ENCODE data around the gene TMEFF2.

TMEFF2 gene

GRCh38 chr2:192035731-192036442 lies 158.8 kb downstream of the TMEFF2 start:
- no peak for TF ChIP-seq ZFX (IDR thresholded peaks at IDR 0.05; ENCODE audit: borderline replicate concordance)
- TF ChIP-seq, protein P1, sequence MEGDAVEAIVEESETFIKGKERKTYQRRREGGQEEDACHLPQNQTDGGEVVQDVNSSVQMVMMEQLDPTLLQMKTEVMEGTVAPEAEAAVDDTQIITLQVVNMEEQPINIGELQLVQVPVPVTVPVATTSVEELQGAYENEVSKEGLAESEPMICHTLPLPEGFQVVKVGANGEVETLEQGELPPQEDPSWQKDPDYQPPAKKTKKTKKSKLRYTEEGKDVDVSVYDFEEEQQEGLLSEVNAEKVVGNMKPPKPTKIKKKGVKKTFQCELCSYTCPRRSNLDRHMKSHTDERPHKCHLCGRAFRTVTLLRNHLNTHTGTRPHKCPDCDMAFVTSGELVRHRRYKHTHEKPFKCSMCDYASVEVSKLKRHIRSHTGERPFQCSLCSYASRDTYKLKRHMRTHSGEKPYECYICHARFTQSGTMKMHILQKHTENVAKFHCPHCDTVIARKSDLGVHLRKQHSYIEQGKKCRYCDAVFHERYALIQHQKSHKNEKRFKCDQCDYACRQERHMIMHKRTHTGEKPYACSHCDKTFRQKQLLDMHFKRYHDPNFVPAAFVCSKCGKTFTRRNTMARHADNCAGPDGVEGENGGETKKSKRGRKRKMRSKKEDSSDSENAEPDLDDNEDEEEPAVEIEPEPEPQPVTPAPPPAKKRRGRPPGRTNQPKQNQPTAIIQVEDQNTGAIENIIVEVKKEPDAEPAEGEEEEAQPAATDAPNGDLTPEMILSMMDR (IDR thresholded peaks at IDR 0.05) = no peak
- 0 out of 2 replicates have a peak overlapping the region, but pooled peaks have one; percentile 9 for H3K27ac ChIP-seq

- no peak overlapping the region for H3K27ac ChIP-seq
- TF ChIP-seq, protein P1 (IDR thresholded peaks at IDR 0.05) = no peak
- no peak for TF ChIP-seq ZFX (IDR thresholded peaks at IDR 0.05; ENCODE audit: borderline replicate concordance)
Measured at GRCh38 chr2:192030856-192031255, 163.9 kb downstream of the TMEFF2 start.

DNA sequence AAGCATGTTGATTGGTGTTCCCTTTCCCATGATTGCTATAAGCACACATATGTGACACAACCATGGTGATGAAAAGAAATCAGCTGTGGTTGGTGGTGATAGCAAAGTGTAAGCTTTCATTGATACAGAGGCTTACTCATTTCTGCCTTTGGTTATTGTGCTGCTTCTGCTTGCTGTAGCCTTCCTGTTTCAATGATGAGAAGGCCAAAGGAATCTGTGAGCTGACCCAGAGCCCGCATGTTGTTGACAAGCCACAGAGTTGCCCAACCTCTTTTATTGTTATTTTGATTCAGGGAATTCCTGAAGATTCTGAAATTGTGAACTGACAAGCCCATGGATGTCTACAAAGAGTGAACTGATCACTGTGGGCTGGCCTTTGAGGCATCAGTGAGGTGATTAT lies 164.4 kb downstream of the TMEFF2 start:
- no peak overlapping the region for H3K27ac ChIP-seq
- no peak for TF ChIP-seq ZFX (IDR thresholded peaks at IDR 0.05; ENCODE audit: borderline replicate concordance)
- TF ChIP-seq, protein P1 (IDR thresholded peaks at IDR 0.05) = no peak

DNA sequence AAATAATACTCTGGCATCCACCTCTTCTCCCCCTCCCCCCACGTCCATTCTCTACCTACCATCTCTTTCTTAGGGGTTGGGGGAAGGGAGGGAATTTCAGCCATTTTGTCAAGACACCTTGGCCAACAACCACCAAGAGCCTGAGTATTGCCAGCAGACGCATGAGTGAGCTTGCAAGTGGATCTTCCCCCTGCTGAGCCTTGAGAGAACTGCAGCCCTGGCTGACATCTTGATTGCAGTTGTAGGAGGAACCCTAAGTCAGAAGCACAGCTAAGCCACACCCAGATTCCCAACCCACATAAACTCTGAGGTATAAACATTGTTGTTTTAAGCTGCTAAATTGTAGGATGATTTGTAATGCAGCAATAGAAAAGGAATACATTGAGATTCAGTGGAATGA lies 165.6 kb downstream of the TMEFF2 start:
- TF ChIP-seq ZFX (IDR thresholded peaks at IDR 0.05; ENCODE audit: borderline replicate concordance) = no peak
- TF ChIP-seq, protein P1 (IDR thresholded peaks at IDR 0.05) = peak; percentile 29; the same call in 1 of the 2 replicates
- no peak overlapping the region for H3K27ac ChIP-seq

DNA sequence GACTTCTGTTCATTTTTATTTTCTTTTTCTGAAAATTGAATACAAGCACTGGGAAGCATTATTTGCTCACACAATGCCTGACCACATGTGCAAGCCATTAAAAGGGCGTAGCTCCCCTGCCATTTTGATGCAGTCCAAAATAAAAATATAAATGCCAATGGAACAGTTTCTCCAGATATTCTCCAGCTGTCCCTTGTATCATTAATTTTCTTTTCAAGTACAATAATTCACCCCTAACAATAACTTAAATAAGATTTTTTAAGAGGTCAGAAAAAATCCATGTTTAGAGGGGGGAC lies 168.0 kb downstream of the TMEFF2 start:
- no peak overlapping the region for H3K27ac ChIP-seq
- TF ChIP-seq, protein P1 (IDR thresholded peaks at IDR 0.05) = no peak
- no peak for TF ChIP-seq ZFX (IDR thresholded peaks at IDR 0.05; ENCODE audit: borderline replicate concordance)

DNA sequence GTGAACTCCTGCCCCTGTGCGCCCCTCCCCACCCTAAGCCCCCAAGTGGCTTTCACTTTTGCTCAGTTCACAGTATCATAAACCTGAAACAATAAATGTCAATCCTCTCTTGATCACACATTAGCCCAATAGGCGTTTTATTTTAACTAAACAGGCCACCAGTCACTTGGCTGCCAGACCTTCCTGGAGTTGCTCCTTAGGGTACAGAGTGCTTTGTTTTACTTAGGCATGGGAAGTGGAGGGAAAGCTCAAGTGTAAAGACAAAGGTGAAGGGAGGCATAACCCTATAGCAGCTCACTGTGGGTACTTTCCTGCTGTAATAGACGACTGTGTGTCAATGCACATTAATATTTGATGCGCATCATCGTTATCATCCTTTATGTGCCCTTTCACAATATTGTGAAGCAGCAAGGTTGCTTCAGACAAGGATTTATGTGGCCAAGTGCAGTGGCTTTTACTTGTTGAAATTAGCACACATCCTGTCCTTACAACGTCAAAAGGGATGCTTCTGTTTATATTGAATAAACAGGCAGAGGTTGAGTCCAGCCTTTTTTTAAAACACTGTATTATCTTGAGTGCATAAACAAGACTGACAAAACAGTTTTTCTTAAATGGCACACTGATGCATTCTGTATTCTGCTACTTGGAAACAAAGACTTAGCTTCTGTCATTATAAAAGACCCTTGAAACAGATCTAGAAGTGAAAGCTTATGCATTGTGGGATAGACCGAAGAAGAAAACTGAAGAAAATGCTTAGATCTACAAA lies 168.5 kb downstream of the TMEFF2 start:
- H3K27ac ChIP-seq = no peak overlapping the region
- TF ChIP-seq, protein P1 (IDR thresholded peaks at IDR 0.05) = no peak
- TF ChIP-seq ZFX (IDR thresholded peaks at IDR 0.05; ENCODE audit: borderline replicate concordance) = no peak

GRCh38 chr2:192025637-192026036 lies 169.1 kb downstream of the TMEFF2 start:
- H3K27ac ChIP-seq = no peak overlapping the region
- TF ChIP-seq, protein P1 (IDR thresholded peaks at IDR 0.05) = no peak
- TF ChIP-seq ZFX (IDR thresholded peaks at IDR 0.05; ENCODE audit: borderline replicate concordance) = no peak

Measured in 22Rv1 (cell line).